Dendritic cell treated with granulocyte-macrophage colony-stimulating factor and Interleukin-4, amounts not matched to agents 40 ng/mL and 50 ng/mL, for 4 days (primary cell): ENCODE results near the gene CYTH1.
A peak's percentile ranks its signal among the peaks of the same experiment; 100 is the strongest.
"Not testable (repeated sequence)": the region's sequence is repeated elsewhere in the genome, so short reads cannot be mapped to it uniquely, and the experiment has no call there.

ENCODE experiments used
- H3K27ac Mint-ChIP-seq: one replicate; pipeline ENCODE4 v1.8.0; 2022; ENCODE audit warnings: mild to moderate bottlenecking, mixed read lengths
- H3K27me3 Mint-ChIP-seq: one replicate; pipeline ENCODE4 v1.8.0; 2022; ENCODE audit warnings: mild to moderate bottlenecking, mixed read lengths
- H3K36me3 Mint-ChIP-seq: one replicate; pipeline ENCODE4 v1.8.0; 2022; ENCODE audit warnings: low read depth, mixed read lengths
- H3K4me1 Mint-ChIP-seq: one replicate; pipeline ENCODE4 v1.8.0; 2022; ENCODE audit warnings: low read depth, mixed read lengths
- H3K4me3 Mint-ChIP-seq: one replicate; pipeline ENCODE4 v1.8.0; 2022; ENCODE audit warnings: mild to moderate bottlenecking, moderate library complexity, mixed read lengths
- H3K9me3 Mint-ChIP-seq: one replicate; pipeline ENCODE4 v1.8.0; 2022; ENCODE audit warnings: mixed read lengths
- intact Hi-C: fragments of 100-400 bp; cut with micrococcal nuclease; formaldehyde crosslinking; loops from one replicate; pipeline ENCODE4 v1.15.0; 2022

Gene CYTH1

GRCh38 chr17:78677303-78678221 lies 104.5 kb downstream of the CYTH1 start:
- Mint-ChIP-seq H3K9me3 (no peaks in the 10 kb centered on the region), H3K4me1 (peaks cover 15% of the 10 kb centered on the region), H3K27ac (peak overlapping the region; percentile 24), H3K36me3 (peaks cover 100% of the 10 kb centered on the region), H3K4me3 (no peak overlapping the region), H3K27me3 (no peaks in the 10 kb centered on the region)
- intact Hi-C loops, result no loop called here

- Mint-ChIP-seq H3K27me3 (no peaks in the 10 kb centered on the region), H3K27ac (no peak overlapping the region)
Observed at GRCh38 chr17:78676412-78677302, 105.4 kb downstream of the CYTH1 start.

GRCh38 chr17:78675836-78676235 lies 106.2 kb downstream of the CYTH1 start:
- intact Hi-C loops, result no loop called here
- no peaks in the 10 kb centered on the region for H3K27me3 Mint-ChIP-seq
- H3K4me1 Mint-ChIP-seq, result no peaks in the 10 kb centered on the region
- H3K36me3 Mint-ChIP-seq, result peaks cover 97% of the 10 kb centered on the region
- no peak overlapping the region for H3K27ac Mint-ChIP-seq
- no peak overlapping the region for H3K4me3 Mint-ChIP-seq
- H3K9me3 Mint-ChIP-seq, result no peaks in the 10 kb centered on the region

More at GRCh38 chr17:78676412-78677302, 105.4 kb downstream of the CYTH1 start:
- H3K4me1 Mint-ChIP-seq, result peaks cover 5% of the 10 kb centered on the region
- H3K9me3 Mint-ChIP-seq, result no peaks in the 10 kb centered on the region
- intact Hi-C loops, result no loop called here
- H3K4me3 Mint-ChIP-seq, result no peak overlapping the region
- peaks cover 99% of the 10 kb centered on the region for H3K36me3 Mint-ChIP-seq

- Mint-ChIP-seq H3K4me1 (no peaks in the 10 kb centered on the region), H3K9me3 (no peaks in the 10 kb centered on the region), H3K4me3 (no peak overlapping the region), H3K27me3 (no peaks in the 10 kb centered on the region), H3K27ac (no peak overlapping the region), H3K36me3 (peaks cover 97% of the 10 kb centered on the region)
- intact Hi-C loops, result no loop called here
Observed at GRCh38 chr17:78675316-78675616, 106.8 kb downstream of the CYTH1 start.

- Mint-ChIP-seq H3K4me3 (no peak overlapping the region), H3K36me3 (peaks cover 97% of the 10 kb centered on the region), H3K27ac (no peak overlapping the region), H3K27me3 (no peaks in the 10 kb centered on the region), H3K9me3 (no peaks in the 10 kb centered on the region), H3K4me1 (peaks cover 2% of the 10 kb centered on the region)
- intact Hi-C loops, result no loop called here
Observed at GRCh38 chr17:78674595-78675315, 107.3 kb downstream of the CYTH1 start.

- Mint-ChIP-seq H3K9me3 (no peaks in the 10 kb centered on the region), H3K4me1 (peaks cover 8% of the 10 kb centered on the region), H3K36me3 (peaks cover 97% of the 10 kb centered on the region), H3K27ac (no peak overlapping the region), H3K27me3 (no peaks in the 10 kb centered on the region), H3K4me3 (no peak overlapping the region)
- intact Hi-C loops, result no loop called here
Observed at GRCh38 chr17:78674156-78674555, 107.9 kb downstream of the CYTH1 start.

GRCh38 chr17:78673395-78673794 lies 108.7 kb downstream of the CYTH1 start:
- H3K27ac Mint-ChIP-seq, result no peak overlapping the region
- peaks cover 97% of the 10 kb centered on the region for H3K36me3 Mint-ChIP-seq
- H3K9me3 Mint-ChIP-seq, result no peaks in the 10 kb centered on the region

GRCh38 chr17:78672871-78673371 lies 109.2 kb downstream of the CYTH1 start:
- no peaks in the 10 kb centered on the region for H3K27me3 Mint-ChIP-seq
- intact Hi-C loops, result no loop called here
- H3K4me1 Mint-ChIP-seq, result peaks cover 16% of the 10 kb centered on the region
- H3K27ac Mint-ChIP-seq, result no peak overlapping the region
- H3K9me3 Mint-ChIP-seq, result no peaks in the 10 kb centered on the region
- peaks cover 97% of the 10 kb centered on the region for H3K36me3 Mint-ChIP-seq
- no peak overlapping the region for H3K4me3 Mint-ChIP-seq

More at GRCh38 chr17:78673395-78673794, 108.7 kb downstream of the CYTH1 start:
- Mint-ChIP-seq H3K4me3 (no peak overlapping the region), H3K4me1 (peaks cover 12% of the 10 kb centered on the region), H3K27me3 (no peaks in the 10 kb centered on the region)
- intact Hi-C loops, result no loop called here

GRCh38 chr17:78672005-78672404 lies 110.1 kb downstream of the CYTH1 start:
- Mint-ChIP-seq H3K4me1 (peaks cover 22% of the 10 kb centered on the region), H3K36me3 (peaks cover 94% of the 10 kb centered on the region), H3K27me3 (no peaks in the 10 kb centered on the region), H3K4me3 (no peak overlapping the region), H3K9me3 (no peaks in the 10 kb centered on the region), H3K27ac (no peak overlapping the region)
- intact Hi-C loops, result no loop called here

GRCh38 chr17:78671726-78672001 lies 110.4 kb downstream of the CYTH1 start:
- intact Hi-C loops, H3K4me3 Mint-ChIP-seq, H3K27ac Mint-ChIP-seq, H3K9me3 Mint-ChIP-seq, H3K27me3 Mint-ChIP-seq: not testable (repeated sequence)
- Mint-ChIP-seq H3K4me1 (peaks cover 26% of the 10 kb centered on the region), H3K36me3 (peaks cover 94% of the 10 kb centered on the region)

GRCh38 chr17:78670850-78671725 lies 111.0 kb downstream of the CYTH1 start:
- H3K4me1 Mint-ChIP-seq, result peaks cover 31% of the 10 kb centered on the region
- intact Hi-C loops, result no loop called here
- H3K4me3 Mint-ChIP-seq, result no peak overlapping the region
- H3K27me3 Mint-ChIP-seq, result no peaks in the 10 kb centered on the region
- peak overlapping the region; percentile 31 for H3K27ac Mint-ChIP-seq
- H3K9me3 Mint-ChIP-seq, result no peaks in the 10 kb centered on the region
- H3K36me3 Mint-ChIP-seq, result peaks cover 91% of the 10 kb centered on the region

GRCh38 chr17:78669975-78670518 lies 112.0 kb downstream of the CYTH1 start:
- Mint-ChIP-seq H3K9me3 (no peaks in the 10 kb centered on the region), H3K36me3 (peaks cover 81% of the 10 kb centered on the region), H3K4me3 (no peak overlapping the region), H3K27ac (peak overlapping the region; percentile 33), H3K4me1 (peaks cover 42% of the 10 kb centered on the region), H3K27me3 (no peaks in the 10 kb centered on the region)
- intact Hi-C loops, result no loop called here
